ENCODE data around the gene SCARF1.

DNA sequence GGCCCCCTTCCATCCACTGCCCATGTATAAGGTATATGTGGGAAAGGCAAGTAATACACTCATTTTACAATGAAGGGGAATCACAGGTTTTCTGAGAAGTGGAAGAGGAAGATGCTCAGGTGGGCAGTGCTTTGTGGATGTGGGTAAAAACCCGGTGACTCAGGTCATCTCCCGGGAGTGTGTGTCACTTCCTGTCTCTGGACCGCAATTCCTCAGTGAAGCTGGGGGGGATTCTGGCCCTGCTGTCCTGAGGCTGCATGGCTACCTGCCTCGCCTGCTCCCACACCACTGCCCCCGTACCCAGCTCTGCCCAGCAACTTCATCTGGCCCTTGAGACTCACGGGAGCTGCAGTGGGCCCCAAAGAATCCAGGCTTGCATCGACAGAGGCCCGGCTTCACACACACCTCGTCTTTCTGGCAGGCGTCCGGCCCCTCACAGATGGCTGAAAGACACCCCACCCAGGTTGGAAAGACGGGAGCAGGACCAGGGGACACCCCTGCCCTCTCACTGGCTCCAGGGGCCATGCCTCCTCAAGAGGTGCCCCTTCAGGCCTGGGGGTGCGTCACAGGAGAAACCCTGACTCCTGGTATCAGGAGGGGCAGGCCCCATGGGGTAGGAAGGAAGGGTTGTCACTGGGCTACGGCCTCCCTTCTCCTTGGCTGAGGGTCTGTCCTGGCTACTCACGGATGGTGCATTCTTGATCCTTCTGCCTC, 882 bp downstream of the SCARF1 start:
- TF ChIP-seq, protein P1, sequence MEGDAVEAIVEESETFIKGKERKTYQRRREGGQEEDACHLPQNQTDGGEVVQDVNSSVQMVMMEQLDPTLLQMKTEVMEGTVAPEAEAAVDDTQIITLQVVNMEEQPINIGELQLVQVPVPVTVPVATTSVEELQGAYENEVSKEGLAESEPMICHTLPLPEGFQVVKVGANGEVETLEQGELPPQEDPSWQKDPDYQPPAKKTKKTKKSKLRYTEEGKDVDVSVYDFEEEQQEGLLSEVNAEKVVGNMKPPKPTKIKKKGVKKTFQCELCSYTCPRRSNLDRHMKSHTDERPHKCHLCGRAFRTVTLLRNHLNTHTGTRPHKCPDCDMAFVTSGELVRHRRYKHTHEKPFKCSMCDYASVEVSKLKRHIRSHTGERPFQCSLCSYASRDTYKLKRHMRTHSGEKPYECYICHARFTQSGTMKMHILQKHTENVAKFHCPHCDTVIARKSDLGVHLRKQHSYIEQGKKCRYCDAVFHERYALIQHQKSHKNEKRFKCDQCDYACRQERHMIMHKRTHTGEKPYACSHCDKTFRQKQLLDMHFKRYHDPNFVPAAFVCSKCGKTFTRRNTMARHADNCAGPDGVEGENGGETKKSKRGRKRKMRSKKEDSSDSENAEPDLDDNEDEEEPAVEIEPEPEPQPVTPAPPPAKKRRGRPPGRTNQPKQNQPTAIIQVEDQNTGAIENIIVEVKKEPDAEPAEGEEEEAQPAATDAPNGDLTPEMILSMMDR (IDR thresholded peaks at IDR 0.05) = no peak
- TF ChIP-seq POLR2A (IDR thresholded peaks at IDR 0.05) = no peak
- TF ChIP-seq POLR2AphosphoS5 (IDR thresholded peaks at IDR 0.05) = no peak
- TF ChIP-seq EP300 (IDR thresholded peaks at IDR 0.05) = no peak

Data from suprapubic skin (tissue), 4 donors.